Measurements from ENCODE around the gene MAP4K3. TPM values are rescaled to one million over a fixed set of nuclear protein-coding genes. Genes with fewer than 3 reads are reported as not detected.

The MAP4K3 gene
- total RNA-seq, 3 donors from 2014 or later, result 56.2 to 101 (median 69.8) TPM

DNA sequence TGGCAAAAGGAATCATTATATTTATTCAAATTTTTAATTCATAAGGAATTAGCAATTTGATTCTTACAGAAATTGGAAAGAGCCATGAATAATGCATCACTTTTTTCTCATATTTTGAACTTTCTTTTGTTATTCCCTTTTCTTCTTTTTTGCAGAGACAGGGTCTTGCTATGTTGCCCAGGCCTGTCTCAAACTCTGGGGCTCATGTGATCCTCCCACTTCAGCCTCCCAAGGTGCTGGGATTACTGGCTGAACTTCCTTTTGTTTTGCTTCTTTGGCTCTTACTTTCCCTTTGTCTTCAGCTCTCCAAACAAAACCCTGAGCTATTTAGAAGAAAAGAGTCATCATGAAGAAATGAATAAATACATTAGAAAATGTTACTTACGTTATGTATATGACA is 224.1 kb downstream of the MAP4K3 start:
- Histone ChIP-seq H3K27ac (no peak overlapping the region), H3K9me3 (no peaks in the 10 kb centered on the region), H3K27me3 (no peaks in the 10 kb centered on the region), H3K36me3 (no peaks in the 10 kb centered on the region), H3K4me1 (no peaks in the 10 kb centered on the region), H3K4me3 (no peak overlapping the region)
- TF ChIP-seq POLR2AphosphoS5 (IDR thresholded peaks at IDR 0.05), result no peak
- TF ChIP-seq, protein P1, sequence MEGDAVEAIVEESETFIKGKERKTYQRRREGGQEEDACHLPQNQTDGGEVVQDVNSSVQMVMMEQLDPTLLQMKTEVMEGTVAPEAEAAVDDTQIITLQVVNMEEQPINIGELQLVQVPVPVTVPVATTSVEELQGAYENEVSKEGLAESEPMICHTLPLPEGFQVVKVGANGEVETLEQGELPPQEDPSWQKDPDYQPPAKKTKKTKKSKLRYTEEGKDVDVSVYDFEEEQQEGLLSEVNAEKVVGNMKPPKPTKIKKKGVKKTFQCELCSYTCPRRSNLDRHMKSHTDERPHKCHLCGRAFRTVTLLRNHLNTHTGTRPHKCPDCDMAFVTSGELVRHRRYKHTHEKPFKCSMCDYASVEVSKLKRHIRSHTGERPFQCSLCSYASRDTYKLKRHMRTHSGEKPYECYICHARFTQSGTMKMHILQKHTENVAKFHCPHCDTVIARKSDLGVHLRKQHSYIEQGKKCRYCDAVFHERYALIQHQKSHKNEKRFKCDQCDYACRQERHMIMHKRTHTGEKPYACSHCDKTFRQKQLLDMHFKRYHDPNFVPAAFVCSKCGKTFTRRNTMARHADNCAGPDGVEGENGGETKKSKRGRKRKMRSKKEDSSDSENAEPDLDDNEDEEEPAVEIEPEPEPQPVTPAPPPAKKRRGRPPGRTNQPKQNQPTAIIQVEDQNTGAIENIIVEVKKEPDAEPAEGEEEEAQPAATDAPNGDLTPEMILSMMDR (IDR thresholded peaks at IDR 0.05), result no peak
- no peak for TF ChIP-seq POLR2A (IDR thresholded peaks at IDR 0.05)
- no peak for DNase-seq (ENCODE audit: low spot score in 2 of 2)
- intact Hi-C loops (cut with DNase I; ENCODE audit: low total_unique reads), result no loop called here

DNA sequence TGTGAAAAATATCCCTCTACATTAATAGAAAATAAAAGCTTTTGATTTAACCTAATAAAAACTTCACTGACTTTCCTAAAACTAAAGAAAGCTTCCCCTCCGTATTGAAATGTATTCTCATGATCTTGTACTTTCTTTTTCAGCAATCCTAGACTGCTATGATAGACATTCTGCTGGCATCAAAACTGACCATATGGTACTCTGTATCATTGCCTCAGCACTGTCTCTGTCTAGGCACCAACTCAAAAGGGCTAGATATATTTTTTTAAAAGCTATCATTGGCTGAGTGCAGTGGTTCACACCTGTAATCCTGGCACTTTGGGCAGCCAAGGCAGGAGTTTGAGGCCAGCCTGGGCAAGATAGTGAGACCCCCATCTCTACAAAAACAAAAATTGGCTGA is 226.2 kb downstream of the MAP4K3 start:
- H3K4me3 ChIP-seq, result no peak overlapping the region
- H3K4me1 ChIP-seq, result no peaks in the 10 kb centered on the region
- no peaks in the 10 kb centered on the region for H3K36me3 ChIP-seq
- H3K27me3 ChIP-seq, result no peaks in the 10 kb centered on the region
- no peak for DNase-seq (ENCODE audit: low spot score in 2 of 2)
- H3K9me3 ChIP-seq, result no peaks in the 10 kb centered on the region
- intact Hi-C loops (cut with DNase I; ENCODE audit: low total_unique reads), result no loop called here
- no peak overlapping the region for H3K27ac ChIP-seq
- no peak for TF ChIP-seq POLR2A (IDR thresholded peaks at IDR 0.05)
- TF ChIP-seq, protein P1 (IDR thresholded peaks at IDR 0.05), result no peak
- TF ChIP-seq POLR2AphosphoS5 (IDR thresholded peaks at IDR 0.05), result no peak

DNA sequence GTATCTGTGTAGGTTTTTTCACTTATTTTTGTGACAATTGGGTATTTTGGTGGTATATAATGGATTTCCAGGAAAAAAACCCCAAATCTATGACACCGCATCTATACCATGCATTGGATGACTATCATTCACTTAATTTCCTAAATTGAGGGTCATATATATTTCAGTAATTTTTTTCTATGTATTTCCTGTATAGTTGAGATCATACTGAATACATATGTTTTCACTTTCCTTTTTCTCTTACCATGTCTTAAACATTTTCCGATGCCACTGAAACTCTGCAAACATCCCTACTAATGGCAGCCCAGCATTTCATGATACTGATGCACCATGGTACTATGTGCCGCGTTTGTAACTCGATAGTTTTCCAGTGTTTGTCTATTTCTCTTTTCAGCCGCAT is 233.7 kb downstream of the MAP4K3 start:
- H3K27ac ChIP-seq, result no peak overlapping the region
- H3K36me3 ChIP-seq, result no peaks in the 10 kb centered on the region
- no peaks in the 10 kb centered on the region for H3K27me3 ChIP-seq
- DNase-seq (ENCODE audit: low spot score in 2 of 2), result no peak
- H3K9me3 ChIP-seq, result peaks cover 0 to 4% of the 10 kb centered on the region in 2 donors
- intact Hi-C loops (cut with DNase I; ENCODE audit: low total_unique reads), result loop anchor here (10.0 kb wide), 1 partner anchor 1331 kb away; no protein-coding TSS in a partner anchor
- TF ChIP-seq POLR2A (IDR thresholded peaks at IDR 0.05) (no peak), POLR2AphosphoS5 (IDR thresholded peaks at IDR 0.05) (no peak)
- TF ChIP-seq, protein P1 (IDR thresholded peaks at IDR 0.05), result no peak
- H3K4me1 ChIP-seq, result no peaks in the 10 kb centered on the region
- no peak overlapping the region for H3K4me3 ChIP-seq

DNA sequence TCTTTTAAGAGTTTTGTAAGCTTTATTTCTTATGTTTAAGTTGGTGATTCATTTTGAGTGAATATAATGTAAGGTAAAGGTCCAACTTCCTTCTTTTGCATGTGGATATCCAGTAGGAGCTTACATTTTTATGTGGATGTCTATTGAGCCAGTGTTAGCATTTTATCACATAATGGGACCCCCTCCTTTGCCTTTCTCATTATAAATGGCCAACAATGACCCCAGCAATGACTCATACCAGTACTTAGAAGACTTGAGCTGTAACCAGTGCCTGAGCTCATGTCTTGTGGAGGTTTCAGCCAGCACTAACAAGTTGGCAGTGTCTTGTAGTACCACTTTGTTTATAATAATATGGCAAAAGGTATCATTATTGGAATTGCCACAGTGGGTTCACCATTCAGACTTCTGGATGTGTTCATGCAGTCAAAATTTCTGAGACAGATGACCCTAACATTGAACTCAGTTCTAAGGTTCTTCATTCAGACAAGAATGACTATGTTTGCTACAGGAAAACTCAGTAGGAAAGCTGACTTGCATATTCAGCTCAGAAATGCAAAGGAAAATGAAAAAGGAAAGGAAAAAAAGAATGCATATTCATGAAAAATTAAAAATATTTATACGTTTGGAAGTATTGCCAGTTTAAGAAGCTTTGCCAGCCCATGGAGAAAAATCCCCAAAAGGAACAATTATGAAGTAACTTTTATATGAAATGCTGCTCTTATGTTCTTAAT is 234.3 kb downstream of the MAP4K3 start:
- H3K4me3 ChIP-seq, result no peak overlapping the region
- no peak for DNase-seq (ENCODE audit: low spot score in 2 of 2)
- no peaks in the 10 kb centered on the region for H3K27me3 ChIP-seq

More for the DNA sequence above, 234.3 kb downstream of the MAP4K3 start:
- peaks cover 0 to 4% of the 10 kb centered on the region in 2 donors for H3K9me3 ChIP-seq
- no peak overlapping the region for H3K27ac ChIP-seq
- no peak for TF ChIP-seq POLR2AphosphoS5 (IDR thresholded peaks at IDR 0.05)
- TF ChIP-seq POLR2A (IDR thresholded peaks at IDR 0.05), result no peak
- TF ChIP-seq, protein P1 (IDR thresholded peaks at IDR 0.05), result no peak
- intact Hi-C loops (cut with DNase I; ENCODE audit: low total_unique reads), result loop anchor here (10.0 kb wide), 1 partner anchor 1332 kb away; no protein-coding TSS in a partner anchor
- no peaks in the 10 kb centered on the region for H3K4me1 ChIP-seq
- H3K36me3 ChIP-seq, result no peaks in the 10 kb centered on the region

Other genes with a start within 250 kb of the MAP4K3 start
- gene CDKL4, start 193.3 kb downstream of the MAP4K3 start, total RNA-seq, result 1 to 10 TPM in 1 of 3 donors, under 1 TPM in 1, not detected in 1; 0.33 to 2.6 TPM
- 1 to 10 TPM; 1.9 to 9.4 (median 3.6) TPM for gene TMEM178A, start 228.6 kb upstream of the MAP4K3 start, total RNA-seq

All from breast epithelium (tissue), 4 donors.